Adipose tissue (tissue), 3 donors: ENCODE results near the gene CASP12. TPM values are rescaled to one million over a fixed set of nuclear protein-coding genes. Genes with fewer than 3 reads are reported as not detected.

Experiments
- H3K27ac ChIP-seq: one replicate; pipeline ENCODE4 v1.5.1; 2013; ENCODE audit warnings: low read depth, low read length
- WGBS, 3 donors: extraction: QIAGEN DNeasy Blood & Tissue Kit; methylation state at CpG; one replicate each; pipeline ENCODE4 v1.1.7; 2013; 5-methylcytosine and 5-hydroxymethylcytosine counted together
- polyA plus RNA-seq, 3 donors: library from polyadenylated mRNA; stranded (reverse); fragments of 200-250 nt; gene quantifications; one replicate each; pipeline ENCODE4 v1.2.3, GENCODE V29; 2013
- donor health status: healthy with polysubstance abuse.
- donor health status: Bipolar disorder and iron deficiency.
- donor health status: healthy.

Gene CASP12
- polyA plus RNA-seq, 3 donors: 0.07 to 0.56 (median 0.31) TPM

GRCh38 chr11:104895634-104896033, 2.6 kb downstream of the CASP12 start:
- no peak overlapping the region for H3K27ac ChIP-seq
- WGBS, 3 donors: 29 to 54% (median 30%) methylated on average over 2 of the region's 2 CpGs

- H3K27ac ChIP-seq: no peak overlapping the region
- 83 to 94% (median 89%) methylated on average over 1 of the region's 1 CpG for WGBS, 3 donors
Observed at GRCh38 chr11:104893876-104894275, 4.4 kb downstream of the CASP12 start.

GRCh38 chr11:104892723-104893511, 5.3 kb downstream of the CASP12 start:
- H3K27ac ChIP-seq: no peak overlapping the region
- WGBS, 3 donors: 52 to 62% (median 58%) methylated on average over 3 of the region's 3 CpGs

- 82 to 91% (median 90%) methylated on average over 4 of the region's 4 CpGs for WGBS, 3 donors
- no peak overlapping the region for H3K27ac ChIP-seq
Observed at GRCh38 chr11:104891135-104891534, 7.1 kb downstream of the CASP12 start.

- H3K27ac ChIP-seq: no peak overlapping the region
- 85 to 98% (median 97%) methylated on average over 2 of the region's 2 CpGs for WGBS, 3 donors
Observed at GRCh38 chr11:104883342-104883741, 14.9 kb downstream of the CASP12 start.

- no peak overlapping the region for H3K27ac ChIP-seq
- WGBS, 3 donors: 61 to 78% (median 77%) methylated on average over 3 of the region's 3 CpGs
Observed at GRCh38 chr11:104881117-104881794, 17.0 kb downstream of the CASP12 start.

- no peak overlapping the region for H3K27ac ChIP-seq
- WGBS, 3 donors: 88 to 95% (median 94%) methylated on average over 5 of the region's 5 CpGs
Observed at GRCh38 chr11:104879514-104880190, 18.6 kb downstream of the CASP12 start.

GRCh38 chr11:104876861-104877431, 21.3 kb downstream of the CASP12 start:
- 50 to 70% (median 54%) methylated on average over 5 of the region's 5 CpGs for WGBS, 3 donors
- no peak overlapping the region for H3K27ac ChIP-seq

GRCh38 chr11:104876324-104876723, 21.9 kb downstream of the CASP12 start:
- H3K27ac ChIP-seq: no peak overlapping the region

- 74 to 80% (median 79%) methylated on average over 8 of the region's 8 CpGs for WGBS, 3 donors
- H3K27ac ChIP-seq: no peak overlapping the region
Observed at GRCh38 chr11:104873252-104873651, 25.0 kb downstream of the CASP12 start.

- H3K27ac ChIP-seq: no peak overlapping the region
- WGBS, 3 donors: 67 to 81% (median 72%) methylated on average over 3 of the region's 3 CpGs
Observed at GRCh38 chr11:104872393-104872792, 25.9 kb downstream of the CASP12 start.

- no peak overlapping the region for H3K27ac ChIP-seq
Observed at GRCh38 chr11:104870910-104871309, 27.4 kb downstream of the CASP12 start.

GRCh38 chr11:104866815-104867214, 31.4 kb downstream of the CASP12 start:
- no peak overlapping the region for H3K27ac ChIP-seq
- 53 to 87% (median 85%) methylated on average over 2 of the region's 2 CpGs for WGBS, 3 donors

GRCh38 chr11:104858882-104859775, 39.1 kb downstream of the CASP12 start:
- WGBS, 3 donors: 78 to 84% (median 81%) methylated on average over 7 of the region's 7 CpGs
- no peak overlapping the region for H3K27ac ChIP-seq

GRCh38 chr11:104856607-104857006, 41.7 kb downstream of the CASP12 start:
- no peak overlapping the region for H3K27ac ChIP-seq

GRCh38 chr11:104855965-104856364, 42.3 kb downstream of the CASP12 start:
- 70 to 80% (median 70%) methylated on average over 2 of the region's 2 CpGs for WGBS, 3 donors

GRCh38 chr11:104853276-104853675, 45.0 kb downstream of the CASP12 start:
- WGBS, 3 donors: 89 to 100% (median 95%) methylated on average over 3 of the region's 3 CpGs
- no peak overlapping the region for H3K27ac ChIP-seq

More at GRCh38 chr11:104855965-104856364, 42.3 kb downstream of the CASP12 start:
- H3K27ac ChIP-seq: no peak overlapping the region

GRCh38 chr11:104852811-104853210, 45.4 kb downstream of the CASP12 start:
- no peak overlapping the region for H3K27ac ChIP-seq
- WGBS, 3 donors: 93 to 98% (median 94%) methylated on average over 1 of the region's 1 CpG
